ENCODE measurements around the gene SPATC1L.
"Not testable (repeated sequence)": the region's sequence is repeated elsewhere in the genome, so short reads cannot be mapped to it uniquely, and the experiment has no call there.

Gene SPATC1L

GRCh38 chr21:46214478-46215340 lies 30.4 kb upstream of the SPATC1L start:
- DNase-seq: no peak

DNA sequence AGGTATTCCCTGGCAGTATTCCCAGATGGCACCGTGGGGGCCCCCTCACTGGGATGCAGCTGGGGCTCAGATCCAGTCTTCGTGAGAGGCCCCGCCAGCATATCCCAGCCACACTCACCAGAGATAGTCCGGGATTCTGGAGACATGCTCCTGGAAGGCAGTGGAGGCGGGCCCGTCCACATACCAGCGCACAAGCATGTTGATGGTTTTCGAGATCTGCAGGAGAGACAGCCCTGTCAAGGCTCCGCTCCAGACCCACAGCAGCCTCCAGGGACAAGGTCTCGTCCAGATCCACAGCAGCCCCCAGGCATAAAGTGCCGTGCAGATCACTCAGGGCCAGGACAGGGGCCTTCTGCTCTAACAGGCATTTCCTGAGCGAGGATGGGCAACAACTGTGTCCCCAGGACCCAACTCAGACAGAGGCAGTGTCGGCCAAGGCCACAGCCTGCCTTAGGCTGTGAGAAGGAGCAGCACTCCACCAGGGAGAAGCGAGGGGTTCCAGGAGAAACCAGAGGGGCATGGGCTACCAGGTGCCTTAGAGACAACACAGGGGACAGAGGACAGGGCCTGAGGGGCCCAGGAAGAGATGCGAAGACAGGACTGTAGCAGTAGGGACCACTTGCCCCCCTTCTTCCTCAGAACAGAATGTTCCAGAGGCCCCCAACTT lies 29.5 kb upstream of the SPATC1L start:
- DNase-seq: no peak

GRCh38 chr21:46212721-46213484 lies 28.6 kb upstream of the SPATC1L start:
- DNase-seq: no peak

- no peak for DNase-seq
These were observed 27.8 kb upstream of the SPATC1L start for GRCh38 chr21:46211786-46212720.

DNA sequence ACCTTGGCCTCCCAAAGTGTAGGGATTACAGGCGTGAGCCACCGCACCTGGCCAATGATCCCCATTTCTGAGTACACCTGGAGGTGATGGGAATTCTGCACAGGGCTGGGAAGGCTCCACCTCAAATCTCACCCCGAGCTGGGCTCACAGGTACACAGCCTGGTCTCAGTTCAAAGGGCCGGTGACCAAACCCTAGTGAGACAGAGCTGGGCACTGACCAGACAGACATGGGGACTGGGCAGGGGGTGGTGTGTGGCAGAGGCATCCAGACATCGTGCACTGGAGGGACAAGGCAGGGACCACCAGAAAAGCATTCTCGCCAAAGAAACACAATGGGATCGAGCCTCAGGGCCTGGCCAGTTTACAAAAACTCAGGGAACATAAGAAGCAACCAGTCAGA lies 27.1 kb upstream of the SPATC1L start:
- DNase-seq: no peak

DNA sequence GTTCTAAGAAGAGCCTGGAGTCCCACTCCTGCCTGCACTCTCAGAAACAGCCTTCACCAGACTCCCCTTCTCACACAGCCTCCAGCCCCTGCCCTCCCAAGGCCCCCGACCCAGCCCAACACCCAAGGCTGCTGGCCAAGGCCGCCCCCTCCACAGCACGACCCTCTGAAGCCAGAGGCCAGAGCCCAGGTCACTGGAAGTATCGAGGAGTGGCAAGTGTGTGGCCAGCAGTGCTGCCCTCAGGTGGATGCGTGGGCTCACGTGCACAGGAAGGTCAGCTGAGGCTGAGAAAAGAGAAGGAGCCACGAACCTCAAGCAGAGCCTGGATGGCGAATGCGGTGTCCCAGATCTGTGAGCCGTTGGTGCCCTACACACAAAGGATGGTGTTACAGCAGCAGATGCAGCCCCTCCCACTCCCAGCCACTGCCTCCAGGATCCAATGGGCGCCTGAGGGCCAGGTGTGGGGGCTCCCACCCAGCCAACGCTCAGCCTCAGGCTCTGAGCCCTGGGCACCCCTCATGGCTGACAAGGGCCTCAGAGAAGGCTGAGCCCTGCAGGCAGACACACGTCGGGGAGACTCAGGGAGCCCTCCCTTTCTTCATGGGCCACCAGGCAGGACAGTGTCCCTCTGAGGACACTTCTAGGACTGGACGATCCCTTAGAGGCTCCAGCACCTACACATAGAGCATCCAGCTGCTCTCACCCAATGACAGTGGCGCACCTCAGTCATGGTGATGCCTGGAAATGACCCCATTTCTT lies 26.3 kb upstream of the SPATC1L start:
- DNase-seq: no peak

GRCh38 chr21:46208761-46209721 lies 24.8 kb upstream of the SPATC1L start:
- DNase-seq: peak; percentile 5

DNA sequence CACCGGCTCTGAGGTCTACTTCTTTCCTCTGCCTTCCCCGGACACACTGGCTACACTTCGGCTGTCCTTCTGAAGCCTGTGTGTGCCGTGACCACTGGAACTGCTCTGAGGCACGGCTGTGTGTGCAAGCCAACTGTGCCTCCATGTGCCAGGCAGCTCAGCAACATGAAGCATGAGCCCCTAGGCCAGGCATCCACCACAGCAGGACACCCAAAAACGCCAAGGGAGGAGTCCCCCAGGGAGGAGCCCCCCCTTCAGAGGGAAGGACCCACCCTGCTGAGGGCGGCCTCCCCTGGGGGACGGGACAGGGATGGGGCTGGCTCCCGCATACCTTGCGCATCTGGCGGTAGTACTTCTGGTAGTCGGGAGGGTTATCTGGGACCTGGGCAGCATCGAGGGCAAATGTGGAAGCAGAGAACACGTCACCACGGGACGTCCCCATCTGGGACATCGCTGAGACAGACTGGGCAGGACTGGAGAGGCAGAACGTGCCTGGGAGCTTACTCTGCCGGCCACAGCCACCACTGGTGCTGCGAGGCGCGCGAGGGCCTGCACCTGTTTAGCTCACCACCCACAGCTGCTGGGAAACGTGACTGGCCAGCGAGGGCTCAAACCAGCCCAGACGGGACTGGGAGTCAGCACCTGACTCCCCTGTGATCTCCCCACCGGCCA lies 23.8 kb upstream of the SPATC1L start:
- peak; percentile 6 for DNase-seq

DNA sequence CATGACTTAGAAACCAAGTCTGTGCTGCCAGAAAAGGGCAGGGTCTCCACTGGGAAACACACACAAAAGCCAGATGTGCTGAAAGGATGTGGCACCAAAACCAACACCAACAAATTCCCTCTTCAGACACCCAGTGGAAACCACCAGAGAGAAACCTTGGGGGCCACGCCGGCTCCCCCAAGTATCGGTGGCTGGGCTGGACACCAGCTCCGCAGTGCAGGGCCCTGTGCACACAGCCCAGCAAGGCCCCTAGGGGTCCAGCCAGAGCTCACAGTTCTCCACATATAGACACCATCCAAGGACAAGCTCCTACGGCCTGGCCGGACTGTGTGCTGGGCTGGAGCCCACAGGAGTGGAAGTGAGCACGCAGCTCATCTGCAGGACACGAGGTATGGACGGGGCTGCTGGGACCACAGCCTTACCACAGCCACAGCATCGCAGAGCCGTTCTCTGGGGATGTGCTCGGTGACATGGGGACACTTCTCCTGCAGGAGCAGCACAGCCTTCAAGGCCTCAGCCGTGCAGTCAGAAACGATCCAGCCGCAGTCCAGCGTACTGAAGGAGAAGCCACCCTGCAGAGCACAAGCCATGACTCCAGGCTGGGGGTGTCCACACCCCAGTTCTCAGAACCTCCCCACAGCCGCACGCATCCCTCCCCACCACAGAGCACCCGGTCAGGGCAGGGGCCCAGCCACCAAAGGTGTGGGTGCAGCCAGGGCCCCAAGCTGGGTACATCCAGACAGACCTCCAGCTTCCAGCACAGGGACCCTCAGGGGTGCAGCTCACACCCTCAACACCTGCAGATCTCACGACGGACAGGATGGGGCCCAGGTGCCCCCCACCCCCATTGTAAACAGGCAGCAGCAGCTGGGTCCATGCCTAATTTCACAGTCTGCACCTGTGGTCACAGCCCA lies 23.0 kb upstream of the SPATC1L start:
- DNase-seq: peak; percentile 2

DNA sequence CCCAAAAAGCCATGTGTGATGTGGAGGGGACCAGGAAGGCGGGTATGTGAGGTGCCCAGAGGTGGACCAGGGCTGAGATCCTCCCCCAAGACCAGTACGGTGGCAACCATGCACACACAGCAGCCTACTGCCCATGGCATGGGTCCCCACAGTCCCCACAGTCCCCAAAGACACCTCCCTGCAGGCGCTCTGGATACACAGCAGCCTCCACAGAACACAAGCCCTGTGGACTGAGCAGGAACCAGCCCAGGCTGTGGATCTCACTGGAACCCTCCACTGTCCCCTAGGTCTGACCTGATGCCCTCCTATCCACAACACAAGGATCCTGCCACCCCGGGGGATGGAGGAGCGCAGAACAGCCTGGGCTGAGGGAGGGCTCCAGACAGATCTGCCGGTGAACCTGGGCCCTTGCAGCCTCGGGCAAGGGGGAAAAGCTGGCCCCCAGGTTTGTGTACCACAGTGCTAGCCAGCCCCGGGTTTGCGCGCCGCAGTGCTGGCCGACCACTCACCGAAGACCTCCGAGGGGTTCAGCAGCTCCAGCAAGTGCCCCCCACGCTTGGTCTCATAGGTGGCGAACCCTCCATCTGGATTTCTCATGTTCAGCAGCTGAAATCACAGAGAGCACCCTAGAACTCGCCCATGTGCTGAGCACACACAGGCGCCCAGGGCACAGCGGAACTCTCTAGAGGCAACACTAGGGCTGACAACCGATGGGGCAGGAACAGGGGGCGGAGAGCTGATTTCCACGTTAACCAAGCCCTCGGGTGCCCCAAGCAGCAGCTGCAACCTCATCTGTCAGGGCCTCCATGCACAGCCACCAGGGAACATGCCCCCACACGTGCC lies 22.1 kb upstream of the SPATC1L start:
- no peak for DNase-seq

GRCh38 chr21:46205766-46206162 lies 21.5 kb upstream of the SPATC1L start:
- no peak for DNase-seq

- no peak for DNase-seq
These were observed 20.9 kb upstream of the SPATC1L start for GRCh38 chr21:46205166-46205565.

GRCh38 chr21:46203203-46203600 lies 18.9 kb upstream of the SPATC1L start:
- DNase-seq: no peak

DNA sequence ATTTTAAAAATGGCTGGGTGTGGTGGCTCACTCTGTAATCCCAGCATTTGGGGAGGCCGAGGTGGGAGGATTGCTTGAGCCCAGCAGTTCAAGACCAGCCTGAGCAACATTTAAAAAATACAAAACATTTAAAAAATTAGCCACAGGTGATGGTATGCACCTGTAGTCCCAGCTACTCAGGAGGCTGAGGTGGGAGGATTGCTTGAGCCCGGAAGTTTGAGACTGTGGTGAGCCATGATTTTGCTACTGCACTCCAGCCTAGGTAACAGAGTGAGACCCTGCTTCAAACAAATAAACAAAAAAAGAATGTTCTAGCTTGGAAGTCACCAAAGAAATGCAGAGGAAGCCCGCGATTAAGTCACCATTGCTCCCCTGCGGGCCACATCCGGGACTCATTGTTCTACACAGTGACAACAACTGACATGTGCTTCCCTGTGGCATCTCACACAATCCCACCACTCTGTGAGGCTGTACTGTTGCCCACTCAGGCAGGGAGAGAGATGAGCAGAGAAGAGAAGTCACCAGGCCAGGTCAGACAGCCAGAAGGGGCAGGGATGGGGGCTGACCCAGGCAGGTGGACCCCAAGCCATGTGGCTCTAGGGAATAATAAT lies 18.4 kb upstream of the SPATC1L start:
- DNase-seq: no peak

DNA sequence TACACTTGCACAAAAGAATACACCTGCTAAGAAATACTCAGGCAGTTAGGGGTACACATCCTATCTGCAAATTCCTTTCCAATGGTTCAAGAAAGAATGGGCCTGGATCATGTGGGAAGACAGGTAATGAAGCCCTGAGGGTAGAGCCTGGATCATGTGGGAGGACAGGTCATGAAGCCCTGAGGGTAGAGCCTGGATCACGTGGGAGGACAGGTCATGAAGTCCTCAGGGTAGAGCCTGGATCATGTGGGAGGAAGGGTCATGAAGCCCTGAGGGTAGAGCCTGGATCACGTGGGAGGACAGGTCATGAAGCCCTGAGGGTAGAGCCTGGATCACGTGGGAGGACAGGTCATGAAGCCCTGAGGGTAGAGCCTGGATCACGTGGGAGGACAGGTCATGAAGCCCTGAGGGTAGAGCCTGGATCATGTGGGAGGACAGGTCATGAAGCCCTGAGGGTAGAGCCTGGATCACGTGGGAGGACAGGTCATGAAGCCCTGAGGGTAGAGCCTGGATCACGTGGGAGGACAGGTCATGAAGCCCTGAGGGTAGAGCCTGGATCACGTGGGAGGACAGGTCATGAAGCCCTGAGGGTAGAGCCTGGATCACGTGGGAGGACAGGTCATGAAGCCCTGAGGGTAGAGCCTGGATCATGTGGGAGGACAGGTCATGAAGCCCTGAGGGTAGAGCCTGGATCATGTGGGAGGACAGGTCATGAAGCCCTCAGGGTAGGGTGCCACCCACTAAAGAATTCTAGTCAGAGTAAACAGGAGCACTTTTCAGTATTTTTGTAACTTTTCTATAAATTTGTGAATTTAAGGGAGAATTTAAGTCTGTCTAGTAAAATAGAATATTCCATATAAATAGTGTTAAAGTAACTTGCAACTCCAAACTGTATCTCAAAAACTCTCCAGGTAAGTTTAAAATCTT lies 16.9 kb upstream of the SPATC1L start:
- DNase-seq: not testable (repeated sequence)
